PC-9 (cell line): ENCODE results near the gene CEP170B.

Source experiments
- EZH2 ChIP-seq: fragments of 200-600 bp; sonication (generic); IDR thresholded peaks from 2 replicates; pipeline ENCODE4 v1.8.0; 2017; ENCODE audit warnings: antibody characterized with exemption, low read depth
- TF ChIP-seq, protein P1 (sequence below): fragments of 200-600 bp; sonication (generic); conservative IDR thresholded peaks from 2 replicates; pipeline ENCODE4 v1.6.1; 2017; ENCODE audit warnings: mixed run types, antibody characterized with exemption, mild to moderate bottlenecking, moderate library complexity

DNA sequence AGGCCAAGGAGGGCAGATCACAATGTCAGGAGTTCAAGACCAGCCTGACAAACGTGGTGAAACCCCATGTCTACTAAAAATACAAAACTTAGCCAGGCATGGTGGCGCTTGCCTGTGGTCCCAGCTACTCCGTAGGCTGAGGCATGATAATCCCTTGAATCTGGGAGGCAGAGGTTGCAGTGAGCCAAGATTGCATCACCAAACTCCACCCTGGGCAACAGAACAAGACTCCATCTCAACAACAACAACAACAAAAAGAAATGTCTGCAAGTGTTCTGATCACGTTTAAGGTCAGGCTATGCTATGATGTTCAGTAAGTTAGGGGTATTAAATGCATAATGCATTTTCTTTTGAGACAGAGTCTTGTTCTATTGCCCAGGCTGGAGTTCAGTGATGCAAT is 52.9 kb downstream of the CEP170B start:
- TF ChIP-seq, protein P1, sequence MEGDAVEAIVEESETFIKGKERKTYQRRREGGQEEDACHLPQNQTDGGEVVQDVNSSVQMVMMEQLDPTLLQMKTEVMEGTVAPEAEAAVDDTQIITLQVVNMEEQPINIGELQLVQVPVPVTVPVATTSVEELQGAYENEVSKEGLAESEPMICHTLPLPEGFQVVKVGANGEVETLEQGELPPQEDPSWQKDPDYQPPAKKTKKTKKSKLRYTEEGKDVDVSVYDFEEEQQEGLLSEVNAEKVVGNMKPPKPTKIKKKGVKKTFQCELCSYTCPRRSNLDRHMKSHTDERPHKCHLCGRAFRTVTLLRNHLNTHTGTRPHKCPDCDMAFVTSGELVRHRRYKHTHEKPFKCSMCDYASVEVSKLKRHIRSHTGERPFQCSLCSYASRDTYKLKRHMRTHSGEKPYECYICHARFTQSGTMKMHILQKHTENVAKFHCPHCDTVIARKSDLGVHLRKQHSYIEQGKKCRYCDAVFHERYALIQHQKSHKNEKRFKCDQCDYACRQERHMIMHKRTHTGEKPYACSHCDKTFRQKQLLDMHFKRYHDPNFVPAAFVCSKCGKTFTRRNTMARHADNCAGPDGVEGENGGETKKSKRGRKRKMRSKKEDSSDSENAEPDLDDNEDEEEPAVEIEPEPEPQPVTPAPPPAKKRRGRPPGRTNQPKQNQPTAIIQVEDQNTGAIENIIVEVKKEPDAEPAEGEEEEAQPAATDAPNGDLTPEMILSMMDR: no peak
- no peak for TF ChIP-seq EZH2
